NCI-H82 (cell line): ENCODE measurements around the gene PHETA1.

Experiments
- DNase-seq: peaks from one replicate; lab custom pipeline; 2025; lab: John Stamatoyannopoulos, UW

Gene PHETA1

GRCh38 chr12:111322336-111323250 is 46.3 kb downstream of the PHETA1 start:
- DNase-seq, result no peak

DNA sequence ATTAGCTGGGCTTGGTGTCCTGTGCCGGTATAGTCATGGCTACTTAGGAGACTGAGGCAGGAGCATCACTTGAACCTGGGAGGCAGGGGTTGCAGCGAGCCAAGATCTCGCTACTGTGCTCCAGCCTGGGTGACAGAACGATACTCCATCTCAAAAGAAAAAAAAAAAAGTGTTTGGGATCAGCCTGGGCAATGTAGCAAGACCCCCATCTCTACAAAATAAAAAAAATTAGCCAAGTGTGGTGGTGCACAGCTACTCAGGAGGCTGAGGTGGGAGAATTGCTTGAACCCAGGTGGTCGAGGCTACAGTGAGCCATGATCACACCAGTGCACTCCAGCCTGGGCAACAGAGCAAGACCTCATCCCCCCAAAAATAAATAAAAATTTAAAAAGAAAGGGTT is 47.6 kb downstream of the PHETA1 start:
- DNase-seq, result no peak

DNA sequence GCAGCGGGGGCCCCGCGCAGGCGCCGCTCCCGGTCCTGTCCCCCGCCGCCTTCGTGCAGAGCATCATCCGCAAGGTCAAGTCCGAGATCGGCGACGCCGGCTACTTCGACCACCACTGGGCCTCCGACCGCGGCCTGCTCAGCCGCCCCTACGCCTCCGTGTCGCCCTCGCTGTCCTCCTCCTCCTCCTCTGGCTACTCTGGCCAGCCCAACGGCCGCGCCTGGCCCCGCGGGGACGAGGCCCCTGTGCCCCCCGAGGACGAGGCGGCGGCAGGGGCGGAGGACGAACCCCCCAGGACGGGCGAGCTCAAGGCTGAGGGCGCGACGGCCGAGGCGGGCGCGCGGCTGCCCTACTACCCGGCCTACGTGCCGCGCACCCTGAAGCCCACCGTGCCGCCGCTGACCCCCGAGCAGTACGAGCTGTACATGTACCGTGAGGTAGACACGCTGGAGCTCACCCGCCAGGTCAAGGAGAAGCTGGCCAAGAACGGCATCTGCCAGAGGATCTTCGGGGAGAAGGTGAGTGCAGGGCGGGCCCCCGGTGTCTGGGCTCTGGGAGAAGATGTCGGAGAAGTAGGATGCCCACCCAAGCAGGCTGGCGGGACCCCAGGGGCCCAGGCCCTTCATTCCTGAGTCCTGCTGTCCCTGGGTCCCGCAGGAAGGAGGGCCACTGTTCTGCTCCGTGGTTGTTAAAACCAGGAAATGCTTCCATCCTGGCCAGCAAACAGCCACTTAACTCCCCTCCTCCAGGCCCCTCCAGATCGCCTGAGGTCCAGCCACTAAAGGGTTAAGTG is 48.4 kb downstream of the PHETA1 start:
- DNase-seq, result no peak

- DNase-seq, result no peak
Observed at GRCh38 chr12:111319600-111320257, 49.2 kb downstream of the PHETA1 start.

GRCh38 chr12:111318450-111318849 is 50.4 kb downstream of the PHETA1 start:
- DNase-seq, result no peak

DNA sequence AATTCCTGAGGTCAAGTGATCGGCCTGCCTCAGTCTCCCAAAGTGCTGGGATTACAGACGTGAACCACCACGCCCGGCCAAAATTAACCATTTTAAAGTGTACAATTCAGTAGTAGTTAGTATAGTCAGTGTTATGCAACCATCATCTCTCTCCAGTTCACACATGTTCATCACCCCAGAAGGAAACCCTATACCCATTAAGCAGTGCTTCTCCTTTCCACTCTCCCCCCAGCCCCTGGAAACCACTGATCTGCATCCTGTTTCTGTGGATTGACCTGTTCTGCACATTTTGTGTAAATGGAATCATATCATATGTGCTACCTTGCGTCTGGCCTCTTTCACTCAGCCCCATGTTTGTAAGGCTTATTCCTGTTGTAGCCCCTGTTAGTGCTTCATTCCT is 52.2 kb downstream of the PHETA1 start:
- DNase-seq, result no peak

GRCh38 chr12:111314953-111315539 is 53.8 kb downstream of the PHETA1 start:
- DNase-seq, result no peak

DNA sequence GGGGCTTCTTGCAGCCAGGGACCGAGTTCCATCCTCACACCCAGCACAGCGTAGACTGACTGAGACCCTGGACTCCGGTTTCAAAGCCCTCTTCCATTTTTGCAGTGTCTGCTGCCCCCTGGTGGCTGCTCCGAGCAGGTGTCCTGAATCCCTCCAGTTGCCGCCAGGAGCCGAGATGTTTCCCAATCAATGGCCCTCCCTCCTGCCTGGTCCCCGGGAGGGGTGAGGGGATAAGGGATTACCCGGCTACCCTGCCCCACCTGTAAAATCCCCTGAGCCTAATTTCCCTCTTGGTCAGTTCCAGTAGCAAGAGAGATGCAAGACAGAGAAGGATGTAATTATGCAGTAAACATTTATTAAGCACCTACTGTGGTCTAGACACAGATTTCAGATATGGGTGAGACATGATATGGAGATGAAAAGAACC is 55.0 kb downstream of the PHETA1 start:
- peak; percentile 89 for DNase-seq

DNA sequence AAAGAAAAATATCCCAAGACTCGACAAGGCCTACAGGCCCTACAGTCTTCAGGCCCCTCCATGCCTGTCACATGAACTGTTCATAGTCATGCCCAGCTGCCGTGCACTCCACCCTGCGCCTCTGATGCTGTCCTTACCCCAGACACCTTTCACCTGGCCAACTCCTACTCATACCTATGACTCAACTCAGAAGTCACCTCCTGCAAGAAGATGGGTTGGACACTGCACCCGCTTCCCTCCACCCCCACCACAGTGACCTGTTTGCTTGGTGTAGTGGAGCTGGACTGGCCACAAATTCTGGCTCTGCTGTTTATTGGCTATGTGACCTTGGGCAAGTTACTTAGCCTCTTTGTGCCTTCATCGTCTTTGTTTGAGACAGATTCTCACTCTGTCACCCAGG is 56.2 kb downstream of the PHETA1 start:
- no peak for DNase-seq

- DNase-seq, result no peak
Observed at GRCh38 chr12:111312016-111312415, 56.9 kb downstream of the PHETA1 start.

DNA sequence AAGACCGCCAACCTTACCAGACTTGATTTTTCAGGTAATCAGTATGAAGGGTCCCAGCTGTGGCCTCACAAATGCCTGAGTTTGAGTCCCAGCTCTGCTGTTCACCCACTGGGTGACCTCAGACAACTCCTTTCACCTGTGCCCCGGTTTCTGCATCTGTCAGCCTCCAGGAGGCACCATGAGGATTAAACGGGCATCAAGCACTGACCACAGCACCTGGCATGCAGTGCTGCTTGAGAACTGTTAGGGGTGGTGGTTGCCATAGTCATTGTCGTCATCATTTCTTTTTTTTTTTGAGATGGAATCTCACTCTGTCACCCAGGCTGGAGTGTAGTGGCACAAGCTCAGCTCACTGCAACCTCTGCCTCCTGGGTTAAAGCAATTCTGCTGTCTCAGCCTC is 57.9 kb downstream of the PHETA1 start:
- no peak for DNase-seq
